ENCODE data around the gene GRWD1.

The GRWD1 gene

DNA sequence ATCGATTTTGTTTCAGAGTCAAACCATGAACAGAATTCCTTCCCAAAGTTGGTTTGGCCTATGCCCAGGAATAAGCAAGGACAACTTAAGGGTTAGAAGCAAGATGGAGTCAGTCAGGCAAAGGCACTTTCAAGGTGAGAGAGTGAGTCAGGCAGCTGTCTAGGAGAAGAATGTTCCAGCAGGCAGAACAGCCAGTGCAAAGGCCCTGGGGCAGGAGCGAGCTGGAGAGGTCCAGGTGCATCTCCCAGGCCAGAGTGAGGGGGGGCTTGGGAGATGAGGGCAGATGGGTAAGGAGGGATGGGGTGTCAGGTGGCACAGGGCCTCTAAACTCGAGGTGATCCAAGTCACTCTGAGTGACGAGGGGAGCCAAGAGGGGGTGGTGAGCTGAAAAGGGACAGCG is 9.2 kb upstream of the GRWD1 start:
- H3K4me1 ChIP-seq (ENCODE audit: insufficient read depth, low read length, severe bottlenecking): peaks cover 5% of the 10 kb centered on the region
- no peaks in the 10 kb centered on the region for H3K9me3 ChIP-seq (ENCODE audit: low read length)
- H3F3A ChIP-seq (ENCODE audit: insufficient read depth, low read length): no peaks in the 10 kb centered on the region
- H3K9me2 ChIP-seq (ENCODE audit: low read depth, low read length): no peaks in the 10 kb centered on the region
- H3K4me3 ChIP-seq (ENCODE audit: low read depth, low read length, poor library complexity, severe bottlenecking): no peak overlapping the region
- TF ChIP-seq EZH2 (IDR thresholded peaks at IDR 0.05; ENCODE audit: borderline replicate concordance, low read length): no peak
- TF ChIP-seq, protein P1, sequence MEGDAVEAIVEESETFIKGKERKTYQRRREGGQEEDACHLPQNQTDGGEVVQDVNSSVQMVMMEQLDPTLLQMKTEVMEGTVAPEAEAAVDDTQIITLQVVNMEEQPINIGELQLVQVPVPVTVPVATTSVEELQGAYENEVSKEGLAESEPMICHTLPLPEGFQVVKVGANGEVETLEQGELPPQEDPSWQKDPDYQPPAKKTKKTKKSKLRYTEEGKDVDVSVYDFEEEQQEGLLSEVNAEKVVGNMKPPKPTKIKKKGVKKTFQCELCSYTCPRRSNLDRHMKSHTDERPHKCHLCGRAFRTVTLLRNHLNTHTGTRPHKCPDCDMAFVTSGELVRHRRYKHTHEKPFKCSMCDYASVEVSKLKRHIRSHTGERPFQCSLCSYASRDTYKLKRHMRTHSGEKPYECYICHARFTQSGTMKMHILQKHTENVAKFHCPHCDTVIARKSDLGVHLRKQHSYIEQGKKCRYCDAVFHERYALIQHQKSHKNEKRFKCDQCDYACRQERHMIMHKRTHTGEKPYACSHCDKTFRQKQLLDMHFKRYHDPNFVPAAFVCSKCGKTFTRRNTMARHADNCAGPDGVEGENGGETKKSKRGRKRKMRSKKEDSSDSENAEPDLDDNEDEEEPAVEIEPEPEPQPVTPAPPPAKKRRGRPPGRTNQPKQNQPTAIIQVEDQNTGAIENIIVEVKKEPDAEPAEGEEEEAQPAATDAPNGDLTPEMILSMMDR (IDR thresholded peaks at IDR 0.05; ENCODE audit: low read length): no peak
- no peaks in the 10 kb centered on the region for H4K20me1 ChIP-seq (ENCODE audit: insufficient read depth, low read length)
- H3K79me2 ChIP-seq (ENCODE audit: insufficient read depth, low read length): no peaks in the 10 kb centered on the region
- H3K4me2 ChIP-seq (ENCODE audit: low read length): no peak overlapping the region
- H3K36me3 ChIP-seq (ENCODE audit: insufficient read depth, low read length): no peaks in the 10 kb centered on the region; the same call in 1 of the 2 replicates
- H3K27ac ChIP-seq (ENCODE audit: low read depth, low read length, poor library complexity, severe bottlenecking): no peak overlapping the region
- no peak overlapping the region for H2AFZ ChIP-seq (ENCODE audit: low read length)
- H3K27me3 ChIP-seq (ENCODE audit: insufficient read depth, low read length): no peaks in the 10 kb centered on the region
- no peak overlapping the region for H3K9ac ChIP-seq (ENCODE audit: low read length)

DNA sequence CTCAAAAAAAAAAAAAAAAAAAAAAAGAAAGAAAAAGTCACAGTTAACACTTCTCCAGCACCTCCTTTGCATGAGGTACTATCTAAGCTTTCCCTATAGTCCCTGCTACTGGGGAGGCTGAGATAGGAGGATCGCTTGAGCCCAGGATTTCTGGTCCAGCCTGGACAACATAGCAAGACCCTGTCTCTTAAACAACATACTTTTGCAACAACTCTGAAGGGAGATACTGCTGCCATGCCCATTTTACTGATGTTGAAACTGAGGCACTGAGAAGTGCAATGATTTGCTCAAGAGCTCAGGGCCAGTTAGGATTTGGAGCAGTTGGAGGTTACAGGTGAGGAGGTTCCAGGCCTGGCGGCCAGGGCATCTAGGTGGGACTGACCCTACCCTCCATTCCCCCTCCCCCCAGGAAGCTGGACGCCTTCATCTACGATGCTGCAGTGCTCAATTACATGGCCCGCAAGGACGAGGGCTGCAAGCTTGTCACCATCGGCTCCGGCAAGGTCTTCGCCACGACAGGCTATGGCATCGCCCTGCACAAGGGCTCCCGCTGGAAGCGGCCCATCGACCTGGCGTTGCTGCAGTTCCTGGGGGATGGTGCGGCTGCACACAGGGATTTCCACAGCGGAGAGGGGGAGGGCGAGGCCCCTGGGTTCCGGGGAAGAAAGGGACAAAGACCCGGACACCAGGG is 4.3 kb upstream of the GRWD1 start:
- H2AFZ ChIP-seq (ENCODE audit: low read length): no peak overlapping the region
- H3K4me1 ChIP-seq (ENCODE audit: insufficient read depth, low read length, severe bottlenecking): peaks cover 18% of the 10 kb centered on the region
- no peak overlapping the region for H3K9ac ChIP-seq (ENCODE audit: low read length)
- H3K4me3 ChIP-seq (ENCODE audit: low read depth, low read length, poor library complexity, severe bottlenecking): no peak overlapping the region
- no peak overlapping the region for H3K27ac ChIP-seq (ENCODE audit: low read depth, low read length, poor library complexity, severe bottlenecking)
- H3K27me3 ChIP-seq (ENCODE audit: insufficient read depth, low read length): no peaks in the 10 kb centered on the region
- H4K20me1 ChIP-seq (ENCODE audit: insufficient read depth, low read length): no peaks in the 10 kb centered on the region
- no peaks in the 10 kb centered on the region for H3K9me3 ChIP-seq (ENCODE audit: low read length)
- no peaks in the 10 kb centered on the region for H3K36me3 ChIP-seq (ENCODE audit: insufficient read depth, low read length)
- no peaks in the 10 kb centered on the region for H3F3A ChIP-seq (ENCODE audit: insufficient read depth, low read length)
- H3K4me2 ChIP-seq (ENCODE audit: low read length): no peak overlapping the region
- no peak for TF ChIP-seq EZH2 (IDR thresholded peaks at IDR 0.05; ENCODE audit: borderline replicate concordance, low read length)
- TF ChIP-seq, protein P1 (IDR thresholded peaks at IDR 0.05; ENCODE audit: low read length): no peak
- H3K79me2 ChIP-seq (ENCODE audit: insufficient read depth, low read length): no peaks in the 10 kb centered on the region
- H3K9me2 ChIP-seq (ENCODE audit: low read depth, low read length): no peaks in the 10 kb centered on the region

DNA sequence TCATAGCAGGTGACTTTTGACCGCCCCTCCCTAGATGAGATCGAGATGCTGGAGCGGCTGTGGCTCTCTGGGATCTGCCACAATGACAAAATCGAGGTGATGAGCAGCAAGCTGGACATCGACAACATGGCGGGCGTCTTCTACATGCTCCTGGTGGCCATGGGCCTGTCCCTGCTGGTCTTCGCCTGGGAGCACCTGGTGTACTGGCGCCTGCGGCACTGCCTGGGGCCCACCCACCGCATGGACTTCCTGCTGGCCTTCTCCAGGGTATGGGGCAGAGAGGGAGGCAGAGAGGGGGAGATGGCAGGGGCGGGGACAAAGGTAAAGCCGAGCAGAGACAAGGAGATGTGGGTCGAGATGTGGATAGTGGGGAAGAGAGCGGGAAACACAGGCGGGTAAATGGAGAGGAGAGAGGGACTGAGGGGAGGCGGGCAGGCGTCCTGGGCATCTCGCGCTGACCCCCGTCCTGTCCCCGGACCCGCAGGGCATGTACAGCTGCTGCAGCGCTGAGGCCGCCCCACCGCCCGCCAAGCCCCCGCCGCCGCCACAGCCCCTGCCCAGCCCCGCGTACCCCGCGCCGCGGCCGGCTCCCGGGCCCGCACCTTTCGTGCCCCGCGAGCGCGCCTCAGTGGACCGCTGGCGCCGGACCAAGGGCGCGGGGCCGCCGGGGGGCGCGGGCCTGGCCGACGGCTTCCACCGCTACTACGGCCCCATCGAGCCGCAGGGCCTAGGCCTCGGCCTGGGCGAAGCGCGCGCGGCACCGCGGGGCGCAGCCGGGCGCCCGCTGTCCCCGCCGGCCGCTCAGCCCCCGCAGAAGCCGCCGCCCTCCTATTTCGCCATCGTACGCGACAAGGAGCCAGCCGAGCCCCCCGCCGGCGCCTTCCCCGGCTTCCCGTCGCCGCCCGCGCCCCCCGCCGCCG is 3.4 kb upstream of the GRWD1 start:
- H2AFZ ChIP-seq (ENCODE audit: low read length): no peak overlapping the region
- no peaks in the 10 kb centered on the region for H3K9me3 ChIP-seq (ENCODE audit: low read length)
- no peak overlapping the region for H3K27ac ChIP-seq (ENCODE audit: low read depth, low read length, poor library complexity, severe bottlenecking)
- no peaks in the 10 kb centered on the region for H3K9me2 ChIP-seq (ENCODE audit: low read depth, low read length)
- H3K4me1 ChIP-seq (ENCODE audit: insufficient read depth, low read length, severe bottlenecking): peaks cover 26% of the 10 kb centered on the region
- no peak overlapping the region for H3K9ac ChIP-seq (ENCODE audit: low read length)
- H3K36me3 ChIP-seq (ENCODE audit: insufficient read depth, low read length): peaks cover 4% of the 10 kb centered on the region
- H3F3A ChIP-seq (ENCODE audit: insufficient read depth, low read length): no peaks in the 10 kb centered on the region
- H3K79me2 ChIP-seq (ENCODE audit: insufficient read depth, low read length): no peaks in the 10 kb centered on the region
- no peaks in the 10 kb centered on the region for H4K20me1 ChIP-seq (ENCODE audit: insufficient read depth, low read length)
- H3K27me3 ChIP-seq (ENCODE audit: insufficient read depth, low read length): no peaks in the 10 kb centered on the region
- H3K4me3 ChIP-seq (ENCODE audit: low read depth, low read length, poor library complexity, severe bottlenecking): no peak overlapping the region
- TF ChIP-seq, protein P1 (IDR thresholded peaks at IDR 0.05; ENCODE audit: low read length): no peak
- TF ChIP-seq EZH2 (IDR thresholded peaks at IDR 0.05; ENCODE audit: borderline replicate concordance, low read length): no peak
- H3K4me2 ChIP-seq (ENCODE audit: low read length): no peak overlapping the region
